PC-3 (cell line): ENCODE results near the gene PRKRIP1.
"Not testable (repeated sequence)": the region's sequence is repeated elsewhere in the genome, so short reads cannot be mapped to it uniquely, and the experiment has no call there.

ENCODE experiments used
- EZH2 ChIP-seq: fragments of 300-600 bp; sonication (generic); IDR thresholded peaks from one replicate; pipeline ENCODE4 v1.6.1; 2017; ENCODE audit warnings: antibody characterized with exemption, mild to moderate bottlenecking, low read length; ENCODE audit not compliant: unreplicated experiment
- TF ChIP-seq, protein P1 (sequence below): fragments of 300-600 bp; sonication (generic); conservative IDR thresholded peaks from 2 replicates; pipeline ENCODE4 v1.5.1; 2017; ENCODE audit warnings: antibody characterized with exemption, low read depth, mild to moderate bottlenecking, low read length

GRCh38 chr7:102380837-102381236, 15.3 kb upstream of the PRKRIP1 start:
- TF ChIP-seq, protein P1, sequence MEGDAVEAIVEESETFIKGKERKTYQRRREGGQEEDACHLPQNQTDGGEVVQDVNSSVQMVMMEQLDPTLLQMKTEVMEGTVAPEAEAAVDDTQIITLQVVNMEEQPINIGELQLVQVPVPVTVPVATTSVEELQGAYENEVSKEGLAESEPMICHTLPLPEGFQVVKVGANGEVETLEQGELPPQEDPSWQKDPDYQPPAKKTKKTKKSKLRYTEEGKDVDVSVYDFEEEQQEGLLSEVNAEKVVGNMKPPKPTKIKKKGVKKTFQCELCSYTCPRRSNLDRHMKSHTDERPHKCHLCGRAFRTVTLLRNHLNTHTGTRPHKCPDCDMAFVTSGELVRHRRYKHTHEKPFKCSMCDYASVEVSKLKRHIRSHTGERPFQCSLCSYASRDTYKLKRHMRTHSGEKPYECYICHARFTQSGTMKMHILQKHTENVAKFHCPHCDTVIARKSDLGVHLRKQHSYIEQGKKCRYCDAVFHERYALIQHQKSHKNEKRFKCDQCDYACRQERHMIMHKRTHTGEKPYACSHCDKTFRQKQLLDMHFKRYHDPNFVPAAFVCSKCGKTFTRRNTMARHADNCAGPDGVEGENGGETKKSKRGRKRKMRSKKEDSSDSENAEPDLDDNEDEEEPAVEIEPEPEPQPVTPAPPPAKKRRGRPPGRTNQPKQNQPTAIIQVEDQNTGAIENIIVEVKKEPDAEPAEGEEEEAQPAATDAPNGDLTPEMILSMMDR, result not testable (repeated sequence)
- not testable (repeated sequence) for TF ChIP-seq EZH2
